Measurements from ENCODE around the gene MUS81.

The MUS81 gene

DNA sequence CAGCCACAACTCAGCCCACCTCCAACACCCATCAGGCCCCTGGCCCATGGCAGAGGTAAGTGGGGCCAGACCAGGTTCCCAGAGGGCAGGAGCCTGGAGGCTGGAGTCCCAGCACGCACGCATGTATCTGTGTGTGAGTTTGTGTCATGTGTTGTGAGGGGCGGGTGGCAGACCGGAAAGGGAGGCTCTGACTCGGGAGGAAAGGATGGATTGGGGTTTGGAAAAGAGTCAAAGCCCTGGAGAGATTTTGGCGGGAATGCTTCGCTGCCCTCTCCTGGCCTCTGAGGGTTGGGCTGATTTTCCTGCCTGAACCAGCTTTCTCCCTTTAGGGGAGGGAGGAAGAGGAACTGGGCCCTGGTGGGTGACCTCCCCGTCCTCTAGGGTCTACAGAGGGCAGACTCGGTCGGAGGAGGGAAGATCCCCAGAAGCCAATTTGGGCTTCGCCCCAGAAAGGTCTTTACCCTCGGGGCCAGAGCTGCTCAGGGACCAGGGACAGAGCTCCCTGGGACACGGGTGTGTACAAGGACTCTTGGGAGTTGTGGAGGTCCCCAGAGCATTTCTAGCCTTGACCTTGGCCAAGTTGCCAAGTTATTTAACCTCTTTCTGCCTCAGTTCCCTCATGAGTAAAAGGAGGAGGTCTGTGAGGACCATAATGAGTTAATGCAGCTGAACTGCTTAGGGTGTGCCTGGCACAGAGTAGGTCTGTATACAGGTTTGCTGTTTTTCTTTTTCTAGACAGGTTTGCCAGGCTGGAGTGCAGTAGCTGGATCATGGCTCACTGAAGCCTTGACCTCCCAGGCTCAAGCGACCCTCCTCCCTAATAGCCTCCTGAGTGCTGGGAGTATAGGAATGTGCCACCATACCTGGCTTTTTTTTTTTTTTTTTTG is 51.7 kb downstream of the MUS81 start:
- no peaks in the 10 kb centered on the region for H3K9me2 ChIP-seq (replicated peaks; ENCODE audit: insufficient read depth, low read length)
- no peak overlapping the region for H3K4me2 ChIP-seq (ENCODE audit: low read depth, low read length, poor library complexity, severe bottlenecking)
- H4K20me1 ChIP-seq (ENCODE audit: low read depth, low read length): no peaks in the 10 kb centered on the region
- TF ChIP-seq, protein P1, sequence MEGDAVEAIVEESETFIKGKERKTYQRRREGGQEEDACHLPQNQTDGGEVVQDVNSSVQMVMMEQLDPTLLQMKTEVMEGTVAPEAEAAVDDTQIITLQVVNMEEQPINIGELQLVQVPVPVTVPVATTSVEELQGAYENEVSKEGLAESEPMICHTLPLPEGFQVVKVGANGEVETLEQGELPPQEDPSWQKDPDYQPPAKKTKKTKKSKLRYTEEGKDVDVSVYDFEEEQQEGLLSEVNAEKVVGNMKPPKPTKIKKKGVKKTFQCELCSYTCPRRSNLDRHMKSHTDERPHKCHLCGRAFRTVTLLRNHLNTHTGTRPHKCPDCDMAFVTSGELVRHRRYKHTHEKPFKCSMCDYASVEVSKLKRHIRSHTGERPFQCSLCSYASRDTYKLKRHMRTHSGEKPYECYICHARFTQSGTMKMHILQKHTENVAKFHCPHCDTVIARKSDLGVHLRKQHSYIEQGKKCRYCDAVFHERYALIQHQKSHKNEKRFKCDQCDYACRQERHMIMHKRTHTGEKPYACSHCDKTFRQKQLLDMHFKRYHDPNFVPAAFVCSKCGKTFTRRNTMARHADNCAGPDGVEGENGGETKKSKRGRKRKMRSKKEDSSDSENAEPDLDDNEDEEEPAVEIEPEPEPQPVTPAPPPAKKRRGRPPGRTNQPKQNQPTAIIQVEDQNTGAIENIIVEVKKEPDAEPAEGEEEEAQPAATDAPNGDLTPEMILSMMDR (IDR thresholded peaks at IDR 0.05; ENCODE audit: insufficient read depth, low read length, poor library complexity, severe bottlenecking): no peak
- TF ChIP-seq EZH2phosphoT487 (conservative IDR thresholded peaks at IDR 0.05; ENCODE audit: low read length): no peak
- no peak overlapping the region for H3K27ac ChIP-seq (ENCODE audit: low read depth, low read length)
- H3K4me3 ChIP-seq (ENCODE audit: insufficient read depth, low read length, poor library complexity, severe bottlenecking): no peak overlapping the region
- H3K79me2 ChIP-seq (ENCODE audit: insufficient read depth, low read length): no peaks in the 10 kb centered on the region
- no peaks in the 10 kb centered on the region for H3K9me3 ChIP-seq (ENCODE audit: insufficient read depth, low read length)
- H3K9ac ChIP-seq (ENCODE audit: low read length): no peak overlapping the region
- no peaks in the 10 kb centered on the region for H3K27me3 ChIP-seq (ENCODE audit: low read length)
- H3K36me3 ChIP-seq (ENCODE audit: low read length): no peaks in the 10 kb centered on the region
- no peaks in the 10 kb centered on the region for H3F3A ChIP-seq (ENCODE audit: insufficient read depth)
- no peak overlapping the region for H2AFZ ChIP-seq (ENCODE audit: low read depth, low read length, severe bottlenecking)

DNA sequence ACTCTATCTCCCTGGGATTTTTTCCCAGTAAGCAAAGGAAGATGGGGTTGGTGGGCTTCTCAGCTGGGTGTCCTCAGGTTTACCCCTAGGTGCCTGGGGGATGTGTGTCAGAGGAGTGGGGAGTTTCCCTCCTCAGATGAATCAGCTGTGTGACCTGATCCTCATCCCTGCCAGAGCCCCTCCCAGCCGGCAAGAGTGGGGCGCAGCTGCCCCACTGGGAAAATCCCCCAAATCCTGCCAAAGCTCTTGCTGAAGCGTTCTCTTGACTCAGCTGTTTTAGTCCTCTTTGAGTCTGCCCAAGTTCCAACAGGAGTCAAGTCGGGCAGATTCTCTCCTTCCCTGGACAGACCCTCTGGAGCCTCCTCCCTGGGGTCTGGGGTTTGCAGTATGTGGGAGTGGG is 52.6 kb downstream of the MUS81 start:
- Histone ChIP-seq H3K36me3 (ENCODE audit: low read length) (no peaks in the 10 kb centered on the region), H3K4me2 (ENCODE audit: low read depth, low read length, poor library complexity, severe bottlenecking) (no peak overlapping the region), H2AFZ (ENCODE audit: low read depth, low read length, severe bottlenecking) (no peak overlapping the region), H3K9ac (ENCODE audit: low read length) (no peak overlapping the region), H4K20me1 (ENCODE audit: low read depth, low read length) (no peaks in the 10 kb centered on the region), H3K79me2 (ENCODE audit: insufficient read depth, low read length) (no peaks in the 10 kb centered on the region), H3F3A (ENCODE audit: insufficient read depth) (no peaks in the 10 kb centered on the region), H3K4me3 (ENCODE audit: insufficient read depth, low read length, poor library complexity, severe bottlenecking) (no peak overlapping the region), H3K27me3 (ENCODE audit: low read length) (no peaks in the 10 kb centered on the region), H3K9me3 (ENCODE audit: insufficient read depth, low read length) (no peaks in the 10 kb centered on the region), H3K27ac (ENCODE audit: low read depth, low read length) (no peak overlapping the region), H3K9me2 (replicated peaks; ENCODE audit: insufficient read depth, low read length) (no peaks in the 10 kb centered on the region)
- TF ChIP-seq, protein P1 (IDR thresholded peaks at IDR 0.05; ENCODE audit: insufficient read depth, low read length, poor library complexity, severe bottlenecking): no peak
- no peak for TF ChIP-seq EZH2phosphoT487 (conservative IDR thresholded peaks at IDR 0.05; ENCODE audit: low read length)

DNA sequence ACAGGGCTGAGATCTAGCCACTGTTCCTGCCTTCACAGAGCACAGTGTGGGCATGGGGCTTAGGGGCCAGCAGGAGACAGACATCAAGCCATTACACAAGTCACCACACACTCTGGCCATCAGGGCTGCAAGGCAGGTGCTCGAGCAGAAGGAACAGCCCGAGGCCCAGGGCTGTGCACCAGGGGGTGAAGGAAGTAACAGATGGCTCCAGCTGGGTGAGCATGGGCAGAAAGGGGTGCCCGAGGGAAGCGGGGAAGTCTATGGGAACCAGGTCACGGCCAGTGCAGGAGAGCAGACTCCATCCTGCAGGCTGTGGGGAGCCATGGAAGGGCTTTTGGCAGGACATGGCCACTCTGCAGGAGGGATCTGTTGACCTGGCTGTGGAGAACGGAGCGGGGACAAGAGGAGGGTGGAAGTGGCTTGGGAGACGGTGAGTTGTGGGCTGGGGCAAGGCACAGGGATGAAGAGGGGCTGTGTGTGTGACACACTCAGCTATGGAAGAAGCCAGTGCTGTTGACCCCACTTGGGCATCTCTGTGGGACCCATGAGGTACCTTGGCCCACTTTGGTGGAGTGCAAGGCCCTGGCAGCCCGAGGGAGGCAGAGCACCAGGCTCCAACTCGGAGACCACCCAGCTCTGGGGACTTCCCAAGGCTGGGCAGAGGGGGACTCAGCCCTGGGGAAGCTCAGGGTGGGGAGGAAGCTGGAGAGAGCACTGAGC is 55.0 kb downstream of the MUS81 start:
- Histone ChIP-seq H3K4me2 (ENCODE audit: low read depth, low read length, poor library complexity, severe bottlenecking) (no peak overlapping the region), H3K36me3 (ENCODE audit: low read length) (no peaks in the 10 kb centered on the region), H2AFZ (ENCODE audit: low read depth, low read length, severe bottlenecking) (no peak overlapping the region), H3F3A (ENCODE audit: insufficient read depth) (no peaks in the 10 kb centered on the region), H3K9me2 (replicated peaks; ENCODE audit: insufficient read depth, low read length) (no peaks in the 10 kb centered on the region), H3K9ac (ENCODE audit: low read length) (no peak overlapping the region), H3K27ac (ENCODE audit: low read depth, low read length) (no peak overlapping the region), H4K20me1 (ENCODE audit: low read depth, low read length) (no peaks in the 10 kb centered on the region), H3K4me3 (ENCODE audit: insufficient read depth, low read length, poor library complexity, severe bottlenecking) (no peak overlapping the region), H3K9me3 (ENCODE audit: insufficient read depth, low read length) (no peaks in the 10 kb centered on the region), H3K27me3 (ENCODE audit: low read length) (no peaks in the 10 kb centered on the region), H3K79me2 (ENCODE audit: insufficient read depth, low read length) (no peaks in the 10 kb centered on the region)
- no peak for TF ChIP-seq EZH2phosphoT487 (conservative IDR thresholded peaks at IDR 0.05; ENCODE audit: low read length)
- TF ChIP-seq, protein P1 (IDR thresholded peaks at IDR 0.05; ENCODE audit: insufficient read depth, low read length, poor library complexity, severe bottlenecking): no peak
